Endothelial cell (in vitro differentiated cells): Measurements from ENCODE around the gene MXRA8. TPM values are rescaled to one million over a fixed set of nuclear protein-coding genes. Genes with fewer than 3 reads are reported as not detected.

Experiments used
- DNase-seq: peaks from one replicate; pipeline ENCODE4 v3.0.0; 2021; ENCODE audit warnings: low spot score
- H3K27ac Mint-ChIP-seq: one replicate; pipeline ENCODE4 v1.8.0; 2021; ENCODE audit warnings: mixed read lengths, inconsistent platforms; ENCODE audit not compliant: unreplicated experiment
- H3K27me3 Mint-ChIP-seq: one replicate; pipeline ENCODE4 v1.8.0; 2021; ENCODE audit warnings: mild to moderate bottlenecking, moderate library complexity, mixed read lengths, inconsistent platforms; ENCODE audit not compliant: unreplicated experiment
- H3K36me3 Mint-ChIP-seq: one replicate; pipeline ENCODE4 v1.8.0; 2021; ENCODE audit warnings: mild to moderate bottlenecking, low read depth, mixed read lengths, inconsistent platforms; ENCODE audit not compliant: unreplicated experiment
- H3K4me1 Mint-ChIP-seq: one replicate; pipeline ENCODE4 v1.8.0; 2021; ENCODE audit warnings: mild to moderate bottlenecking, mixed read lengths, inconsistent platforms; ENCODE audit not compliant: unreplicated experiment
- H3K4me3 Mint-ChIP-seq: one replicate; pipeline ENCODE4 v1.8.0; 2021; ENCODE audit warnings: mild to moderate bottlenecking, mixed read lengths, inconsistent platforms; ENCODE audit not compliant: unreplicated experiment
- H3K9me3 Mint-ChIP-seq: one replicate; pipeline ENCODE4 v1.8.0; 2021; ENCODE audit warnings: mixed read lengths, inconsistent platforms; ENCODE audit not compliant: unreplicated experiment
- CTCF ChIP-seq: fragments of 200-600 bp; sonication (generic); IDR thresholded peaks from one replicate; pipeline ENCODE4 v1.5.0; 2021; ENCODE audit warnings: antibody characterized with exemption; ENCODE audit not compliant: unreplicated experiment
- total RNA-seq: library from RNA; stranded (reverse); fragmentation: NEBNext Ultra II Directional; extraction: Animal tissue kit (Norgen Biotek cat#: 25700); gene quantifications from one replicate; pipeline ENCODE4 v1.2.1, GENCODE V29; 2021; ENCODE audit not compliant: unreplicated experiment

Gene MXRA8
- total RNA-seq, 1 donor from 2014 or later: 0.64 TPM

GRCh38 chr1:1365875-1366698, 7.7 kb upstream of the MXRA8 start:
- no peak for TF ChIP-seq CTCF
- H3K27ac Mint-ChIP-seq: no peak overlapping the region
- no peaks in the 10 kb centered on the region for H3K36me3 Mint-ChIP-seq
- H3K9me3 Mint-ChIP-seq: no peaks in the 10 kb centered on the region
- no peak for DNase-seq
- peaks cover 4% of the 10 kb centered on the region for H3K27me3 Mint-ChIP-seq
- no peak overlapping the region for H3K4me3 Mint-ChIP-seq
- no peaks in the 10 kb centered on the region for H3K4me1 Mint-ChIP-seq

- DNase-seq: no peak
- H3K36me3 Mint-ChIP-seq: no peaks in the 10 kb centered on the region
- H3K9me3 Mint-ChIP-seq: no peaks in the 10 kb centered on the region
- no peaks in the 10 kb centered on the region for H3K4me1 Mint-ChIP-seq
- H3K4me3 Mint-ChIP-seq: no peak overlapping the region
- H3K27ac Mint-ChIP-seq: no peak overlapping the region
- no peak for TF ChIP-seq CTCF
- peaks cover 10% of the 10 kb centered on the region for H3K27me3 Mint-ChIP-seq
Observed at GRCh38 chr1:1364266-1364665, 5.9 kb upstream of the MXRA8 start.

GRCh38 chr1:1361982-1362423, 3.6 kb upstream of the MXRA8 start:
- no peak for TF ChIP-seq CTCF
- peaks cover 16% of the 10 kb centered on the region for H3K27me3 Mint-ChIP-seq
- H3K27ac Mint-ChIP-seq: peak overlapping the region; percentile 52
- no peaks in the 10 kb centered on the region for H3K4me1 Mint-ChIP-seq
- no peaks in the 10 kb centered on the region for H3K9me3 Mint-ChIP-seq
- DNase-seq: no peak
- H3K4me3 Mint-ChIP-seq: peak overlapping the region; percentile 31
- no peaks in the 10 kb centered on the region for H3K36me3 Mint-ChIP-seq

- Mint-ChIP-seq H3K36me3 (no peaks in the 10 kb centered on the region), H3K4me1 (no peaks in the 10 kb centered on the region), H3K27ac (peak overlapping the region; percentile 36), H3K27me3 (peaks cover 16% of the 10 kb centered on the region), H3K9me3 (no peaks in the 10 kb centered on the region), H3K4me3 (no peak overlapping the region)
- TF ChIP-seq CTCF: no peak
- no peak for DNase-seq
Observed at GRCh38 chr1:1361233-1361981, 3.1 kb upstream of the MXRA8 start.
